ENCODE data around the gene PCDH12. TPM values are rescaled to one million over a fixed set of nuclear protein-coding genes. Genes with fewer than 3 reads are reported as not detected.

The PCDH12 gene
- polyA plus RNA-seq, 1 of the 3 experiments (the other 2 are of a cell fraction), result 0.02 TPM

- CTCF ChIA-PET, result interaction anchor here (0.6 to 6.0 kb wide), 5 partner anchors 10 to 1080 kb away, joined by 3 to 30 read pairs (median 8); no protein-coding TSS in a partner anchor
- Histone ChIP-seq H3K9me3 (no peaks in the 10 kb centered on the region), H3K36me3 (replicated peaks in 1 of 2; ENCODE audit: control insufficient read depth in 1 of 2, insufficient read depth in 2 of 2, low read length in 1 of 2) (no peaks in the 10 kb centered on the region), H3F3A (replicated peaks; ENCODE audit: insufficient read depth) (no peaks in the 10 kb centered on the region), H3K4me2 (no peak overlapping the region), H3K4me3 (ENCODE audit: low read depth in 2 of 2, low read length in 1 of 2) (no peak overlapping the region), H3K79me2 (ENCODE audit: insufficient read depth) (no peaks in the 10 kb centered on the region), H3K9me2 (no peaks in the 10 kb centered on the region), H3K9ac (no peak overlapping the region), H3K27me3 (ENCODE audit: insufficient read depth) (peaks cover 11% of the 10 kb centered on the region), H4K20me1 (ENCODE audit: insufficient read depth) (no peaks in the 10 kb centered on the region), H2AFZ (ENCODE audit: low read depth) (no peak overlapping the region), H3K4me1 (ENCODE audit: control insufficient read depth in 1 of 2, insufficient read depth in 2 of 2, low read depth in 1 of 2, low read length in 1 of 2) (peaks cover 0 to 12% of the 10 kb centered on the region in 2 experiments; a peak in 1 of 4 replicates), H3K27ac (ENCODE audit: low read depth in 2 of 2, low read length in 1 of 2) (no peak overlapping the region)
- no peak for DNase-seq
- no peak for TF ChIP-seq PBX3 (IDR thresholded peaks at IDR 0.05)
- TF ChIP-seq CHD2 (IDR thresholded peaks at IDR 0.05; ENCODE audit: low read length, partially characterized antibody), result no peak
- no peak for TF ChIP-seq MAX (IDR thresholded peaks at IDR 0.05; ENCODE audit: low read depth)
- no peak for TF ChIP-seq NRF1 (IDR thresholded peaks at IDR 0.05; ENCODE audit: low read depth, low read length)
- TF ChIP-seq REST (IDR thresholded peaks at IDR 0.05; ENCODE audit: low read depth, low read length), result no peak
- TF ChIP-seq USF2 (IDR thresholded peaks at IDR 0.05; ENCODE audit: borderline replicate concordance, low read depth, low read length), result no peak
- 60% methylated on average over 5 of the region's 5 CpGs for WGBS (ENCODE audit: low lambda C conversion rate)
- POLR2A ChIA-PET, result no interaction called here
Measured at GRCh38 chr5:141904551-141904950, 53.5 kb downstream of the PCDH12 start.

- WGBS (ENCODE audit: low lambda C conversion rate), result 65% methylated on average over 4 of the region's 4 CpGs
- CTCF ChIA-PET, result interaction anchor here (1.2 to 6.0 kb wide), 2 partner anchors 11 to 21 kb away, joined by 3 to 30 read pairs; no protein-coding TSS in a partner anchor
Measured at GRCh38 chr5:141903261-141903660, 54.7 kb downstream of the PCDH12 start.

More at GRCh38 chr5:141903261-141903660, 54.7 kb downstream of the PCDH12 start:
- Histone ChIP-seq H3K9me2 (no peaks in the 10 kb centered on the region), H3K4me1 (ENCODE audit: control insufficient read depth in 1 of 2, insufficient read depth in 2 of 2, low read depth in 1 of 2, low read length in 1 of 2) (peaks cover 0 to 12% of the 10 kb centered on the region in 2 experiments; a peak in 1 of 4 replicates), H3K9me3 (no peaks in the 10 kb centered on the region), H3K36me3 (replicated peaks in 1 of 2; ENCODE audit: control insufficient read depth in 1 of 2, insufficient read depth in 2 of 2, low read length in 1 of 2) (no peaks in the 10 kb centered on the region), H3K4me3 (ENCODE audit: low read depth in 2 of 2, low read length in 1 of 2) (no peak overlapping the region), H2AFZ (ENCODE audit: low read depth) (no peak overlapping the region), H3F3A (replicated peaks; ENCODE audit: insufficient read depth) (no peaks in the 10 kb centered on the region), H3K9ac (no peak overlapping the region), H3K4me2 (no peak overlapping the region), H3K79me2 (ENCODE audit: insufficient read depth) (no peaks in the 10 kb centered on the region), H4K20me1 (ENCODE audit: insufficient read depth) (no peaks in the 10 kb centered on the region), H3K27me3 (ENCODE audit: insufficient read depth) (peaks cover 11% of the 10 kb centered on the region), H3K27ac (ENCODE audit: low read depth in 2 of 2, low read length in 1 of 2) (no peak overlapping the region)
- POLR2A ChIA-PET, result interaction anchor here (1.7 kb wide), 1 partner anchor 20 kb away, joined by 10 read pairs; the partner anchor contains the start of gene DELE1
- DNase-seq, result no peak
- TF ChIP-seq ELF1 (IDR thresholded peaks at IDR 0.05), result no peak
- no peak for TF ChIP-seq SIN3A (IDR thresholded peaks at IDR 0.05; ENCODE audit: borderline replicate concordance, low read depth, low read length)
- no peak for TF ChIP-seq FOSL2 (IDR thresholded peaks at IDR 0.05; ENCODE audit: borderline replicate concordance, low read depth)
- no peak for TF ChIP-seq JUND (IDR thresholded peaks at IDR 0.05)
- TF ChIP-seq TEAD4 (IDR thresholded peaks at IDR 0.05; ENCODE audit: borderline replicate concordance, insufficient read depth), result no peak

Measured in SK-N-SH (cell line).